Body of pancreas (tissue), 4 donors: ENCODE data around the gene SGO1.

Experiments used
- POLR2A ChIP-seq, 3 donors: fragments of 450-650 bp; IDR thresholded peaks; one replicate each; pipeline ENCODE4 v1.6.1; 2016; ENCODE audit warnings: antibody characterized with exemption in 3 of 3, mild to moderate bottlenecking in 2 of 3
- TF ChIP-seq, protein P1 (sequence below), 7 experiments: fragments of 450-650 bp in 4 of 7; fragments of 200-600 bp in 3 of 7; sonication (generic) in 3 of 7; IDR thresholded peaks; one replicate each; pipeline ENCODE4 v1.5.1; 2016 to 2019; ENCODE audit warnings: antibody characterized with exemption in 7 of 7

DNA sequence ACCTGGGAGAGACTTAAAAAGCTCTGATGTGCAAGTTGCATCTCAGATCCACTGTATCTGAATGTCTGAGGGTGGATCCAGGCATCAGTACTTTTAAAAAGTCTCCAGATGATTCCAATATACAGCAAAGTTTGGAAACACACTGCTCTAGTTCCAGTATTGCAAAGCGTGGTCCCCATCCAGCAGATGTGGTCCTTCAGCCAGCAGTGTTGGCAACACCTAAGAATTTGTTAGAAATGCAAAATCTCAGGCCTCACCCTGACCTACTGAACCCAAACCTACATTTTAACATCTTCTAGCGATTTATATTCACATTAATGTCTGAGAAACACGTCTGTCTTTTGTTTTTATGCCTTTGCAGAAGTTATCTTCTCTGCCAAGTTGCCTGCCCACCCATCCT, 32.2 kb upstream of the SGO1 start:
- TF ChIP-seq, protein P1, sequence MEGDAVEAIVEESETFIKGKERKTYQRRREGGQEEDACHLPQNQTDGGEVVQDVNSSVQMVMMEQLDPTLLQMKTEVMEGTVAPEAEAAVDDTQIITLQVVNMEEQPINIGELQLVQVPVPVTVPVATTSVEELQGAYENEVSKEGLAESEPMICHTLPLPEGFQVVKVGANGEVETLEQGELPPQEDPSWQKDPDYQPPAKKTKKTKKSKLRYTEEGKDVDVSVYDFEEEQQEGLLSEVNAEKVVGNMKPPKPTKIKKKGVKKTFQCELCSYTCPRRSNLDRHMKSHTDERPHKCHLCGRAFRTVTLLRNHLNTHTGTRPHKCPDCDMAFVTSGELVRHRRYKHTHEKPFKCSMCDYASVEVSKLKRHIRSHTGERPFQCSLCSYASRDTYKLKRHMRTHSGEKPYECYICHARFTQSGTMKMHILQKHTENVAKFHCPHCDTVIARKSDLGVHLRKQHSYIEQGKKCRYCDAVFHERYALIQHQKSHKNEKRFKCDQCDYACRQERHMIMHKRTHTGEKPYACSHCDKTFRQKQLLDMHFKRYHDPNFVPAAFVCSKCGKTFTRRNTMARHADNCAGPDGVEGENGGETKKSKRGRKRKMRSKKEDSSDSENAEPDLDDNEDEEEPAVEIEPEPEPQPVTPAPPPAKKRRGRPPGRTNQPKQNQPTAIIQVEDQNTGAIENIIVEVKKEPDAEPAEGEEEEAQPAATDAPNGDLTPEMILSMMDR (IDR thresholded peaks at IDR 0.05): no peak
- TF ChIP-seq POLR2A (IDR thresholded peaks at IDR 0.05): no peak
